HG03108 (cell line): ENCODE measurements around the gene CRYBB1.
"Not testable (repeated sequence)": the region's sequence is repeated elsewhere in the genome, so short reads cannot be mapped to it uniquely, and the experiment has no call there.

Source experiments
- ATAC-seq: cut with Tn5 transposase; IDR thresholded peaks from one replicate; pipeline ENCODE4 v1.9.1; 2021; ENCODE audit warnings: moderate library complexity; ENCODE audit not compliant: unreplicated experiment

Gene CRYBB1

DNA sequence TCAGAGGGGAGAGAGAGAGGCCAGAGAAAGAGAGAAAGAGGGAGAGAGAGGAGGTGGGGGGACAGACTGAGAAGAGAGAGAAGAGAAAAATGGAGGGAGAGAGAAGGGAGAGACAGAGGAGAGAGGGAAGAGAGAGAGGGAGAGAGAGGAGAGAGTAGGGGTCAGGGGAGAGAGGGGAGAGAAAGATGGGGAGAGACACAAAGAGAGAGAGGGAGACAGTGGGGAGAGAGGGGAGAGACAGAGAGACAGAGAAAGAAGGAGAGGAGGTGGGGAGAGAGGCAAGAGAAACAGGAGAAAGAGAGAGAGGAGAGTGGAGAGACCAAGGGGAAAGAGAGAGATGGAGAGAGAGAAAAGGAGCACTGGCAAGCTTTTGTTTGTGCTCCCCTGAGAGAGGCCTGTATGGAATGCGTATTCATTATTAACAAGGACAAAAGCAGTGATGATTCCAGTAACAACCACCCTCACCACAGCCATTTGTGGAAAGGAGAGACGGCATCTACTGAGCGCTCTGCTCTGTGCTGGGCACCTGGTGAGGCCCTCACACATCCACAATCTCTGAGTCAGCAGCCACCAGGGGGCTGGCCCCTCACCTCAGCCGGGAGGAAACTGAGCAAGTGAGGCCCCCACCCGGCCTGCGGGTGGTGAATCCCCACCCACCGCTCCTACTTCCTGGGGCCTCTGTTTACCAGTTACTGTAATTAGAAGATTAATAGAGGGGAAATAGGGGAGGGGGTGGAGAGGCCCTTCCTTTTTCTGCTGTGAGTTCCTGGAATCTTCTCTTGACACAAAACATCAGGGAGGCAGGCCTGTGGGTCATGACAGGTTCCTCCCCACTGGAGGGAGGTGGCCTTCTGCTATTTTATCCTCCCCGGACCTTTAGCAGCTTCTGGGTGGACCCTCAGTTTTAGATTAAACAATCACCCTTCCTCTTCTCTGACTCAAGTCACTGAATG is 24.9 kb upstream of the CRYBB1 start:
- no peak for ATAC-seq

DNA sequence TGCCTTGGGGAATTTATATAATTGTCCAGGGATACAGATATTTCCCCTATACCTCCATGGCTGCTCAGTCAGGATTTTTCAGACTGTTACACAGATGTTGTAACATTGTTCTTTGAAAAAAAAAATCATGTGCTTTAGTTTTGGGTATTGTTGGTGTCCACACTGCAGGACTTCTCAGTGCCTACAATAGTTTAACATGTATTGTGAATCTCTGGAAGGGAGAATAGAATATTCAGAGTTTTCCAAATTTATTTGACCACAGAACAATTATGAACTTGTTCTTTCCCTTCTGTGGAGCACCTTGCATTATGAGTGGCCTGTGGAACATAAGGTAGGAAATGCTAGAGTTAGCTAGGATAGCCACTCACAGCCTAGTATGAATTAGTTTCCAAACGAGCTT is 18.5 kb upstream of the CRYBB1 start:
- ATAC-seq: no peak

DNA sequence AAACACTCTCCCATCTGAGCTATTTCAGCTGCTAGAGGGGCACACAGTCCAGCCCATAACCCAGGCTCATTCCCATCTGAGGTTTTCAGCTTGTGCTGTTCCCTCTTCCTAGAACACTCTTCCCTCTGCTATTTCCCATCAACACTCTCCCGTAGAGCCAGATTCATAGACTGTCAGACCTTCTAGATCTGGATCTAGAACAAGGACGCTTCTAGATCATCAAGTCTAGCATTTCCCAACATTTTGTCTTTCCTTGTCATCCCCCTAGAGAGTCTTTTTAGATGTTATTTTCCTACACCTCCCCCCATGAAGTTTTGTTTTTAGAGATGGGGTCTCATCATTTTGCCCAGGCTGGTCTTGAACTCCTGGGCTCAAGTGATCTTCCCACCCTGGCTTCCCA is 17.3 kb upstream of the CRYBB1 start:
- no peak for ATAC-seq

DNA sequence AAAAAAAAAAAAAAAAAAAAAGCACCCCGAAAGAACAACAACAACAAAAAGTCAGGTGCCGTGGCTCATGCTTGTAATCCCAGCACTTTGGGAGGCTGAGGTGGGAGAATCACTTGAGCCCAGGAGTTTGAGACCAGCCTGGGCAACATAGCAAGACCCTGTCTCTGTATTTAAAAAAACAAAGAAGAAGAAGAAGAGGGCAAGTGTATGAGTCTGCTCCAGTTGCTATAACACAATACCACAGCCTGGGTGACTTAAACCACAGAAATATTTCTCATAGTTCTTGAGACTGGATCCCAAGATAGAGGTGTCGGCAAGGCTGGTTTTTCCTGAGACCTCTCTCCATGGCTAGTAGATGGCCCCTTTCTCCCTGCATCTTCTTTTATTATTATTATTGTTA is 16.4 kb upstream of the CRYBB1 start:
- no peak for ATAC-seq

DNA sequence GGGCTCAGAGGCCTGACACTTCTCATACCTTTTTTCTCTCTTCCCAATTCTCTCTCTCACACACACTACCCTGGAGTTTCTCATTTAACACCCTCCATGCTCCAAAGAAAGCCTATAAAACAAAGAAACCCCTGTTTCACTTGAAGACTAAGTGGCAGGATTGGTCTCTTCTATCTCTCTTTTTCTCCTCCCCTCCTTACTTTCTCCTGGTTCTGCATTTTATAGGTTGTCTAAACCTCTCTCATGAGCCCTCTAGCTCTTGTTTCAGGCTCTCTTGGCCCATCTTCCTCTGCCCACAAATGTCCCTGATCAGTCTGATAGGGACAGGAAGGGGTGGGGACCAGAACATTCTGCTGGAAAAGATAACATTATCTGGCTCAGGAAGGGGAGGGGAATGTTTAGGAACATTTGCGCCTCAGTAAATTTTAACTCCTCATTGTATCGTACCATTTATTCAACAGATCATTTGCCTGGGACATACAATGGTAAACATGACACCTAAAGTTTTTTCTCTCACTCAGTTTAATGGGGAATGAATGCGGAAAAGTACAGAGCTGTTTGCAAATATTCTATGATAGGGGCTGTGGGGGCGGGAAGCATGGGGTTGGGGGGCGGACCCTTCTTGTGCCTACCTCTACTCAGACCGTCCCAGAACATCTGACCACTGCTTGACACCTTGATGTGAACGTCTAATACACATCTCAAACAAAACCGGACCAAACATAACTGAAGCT is 14.8 kb upstream of the CRYBB1 start:
- no peak for ATAC-seq

DNA sequence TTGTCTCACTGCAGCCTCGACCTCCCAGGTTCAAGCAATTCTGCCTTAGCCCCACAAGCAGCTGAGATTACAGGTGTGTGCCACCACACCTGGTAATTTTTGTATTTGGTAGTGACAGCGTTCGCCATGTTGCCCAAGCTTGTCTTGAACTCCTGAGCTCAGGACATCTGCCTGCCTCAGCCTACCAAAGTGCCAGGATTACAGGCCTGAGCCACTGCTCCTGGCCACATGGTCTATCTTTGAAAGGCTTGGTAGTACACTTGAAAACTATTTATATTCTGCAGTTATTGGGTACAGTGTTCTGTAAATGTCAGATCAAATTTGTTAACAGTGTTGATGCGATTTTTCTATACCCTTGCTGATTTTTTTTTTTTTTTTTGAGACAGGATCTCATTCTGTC is 13.5 kb upstream of the CRYBB1 start:
- no peak for ATAC-seq

DNA sequence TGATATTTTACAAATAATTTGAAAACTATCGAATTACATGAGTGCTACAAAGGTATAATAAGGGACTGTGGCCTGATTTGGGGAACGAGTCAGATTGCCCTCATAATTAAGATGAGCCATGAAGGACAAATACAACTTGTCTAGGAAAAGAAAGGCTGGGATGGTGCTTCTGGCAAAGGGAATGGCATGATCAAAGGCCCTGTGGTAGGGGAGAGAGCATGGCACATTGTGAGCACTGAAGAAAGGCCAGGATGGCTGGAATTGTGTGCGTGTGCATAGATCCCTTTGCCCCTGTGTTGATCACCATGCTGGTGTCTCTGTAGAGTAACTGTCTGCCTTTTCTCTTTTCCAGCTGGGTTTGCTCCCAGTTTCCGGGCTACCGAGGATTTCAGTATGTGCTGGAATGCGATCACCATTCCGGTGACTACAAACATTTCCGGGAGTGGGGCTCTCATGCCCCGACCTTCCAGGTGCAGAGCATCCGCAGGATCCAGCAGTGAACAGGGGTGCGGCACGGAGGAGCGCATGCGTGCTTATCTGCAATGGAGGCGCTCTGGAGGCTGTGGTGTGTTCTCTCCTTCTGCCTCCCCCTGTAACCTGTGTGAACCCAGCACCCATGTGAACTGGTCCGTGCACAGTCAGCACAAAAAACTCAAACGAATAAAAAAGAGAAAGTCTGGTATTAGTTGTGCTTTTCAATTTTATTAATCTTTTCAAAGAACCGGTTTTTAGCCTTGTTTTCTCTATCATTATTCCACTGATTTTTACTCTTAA is 12.3 kb upstream of the CRYBB1 start:
- no peak for ATAC-seq

DNA sequence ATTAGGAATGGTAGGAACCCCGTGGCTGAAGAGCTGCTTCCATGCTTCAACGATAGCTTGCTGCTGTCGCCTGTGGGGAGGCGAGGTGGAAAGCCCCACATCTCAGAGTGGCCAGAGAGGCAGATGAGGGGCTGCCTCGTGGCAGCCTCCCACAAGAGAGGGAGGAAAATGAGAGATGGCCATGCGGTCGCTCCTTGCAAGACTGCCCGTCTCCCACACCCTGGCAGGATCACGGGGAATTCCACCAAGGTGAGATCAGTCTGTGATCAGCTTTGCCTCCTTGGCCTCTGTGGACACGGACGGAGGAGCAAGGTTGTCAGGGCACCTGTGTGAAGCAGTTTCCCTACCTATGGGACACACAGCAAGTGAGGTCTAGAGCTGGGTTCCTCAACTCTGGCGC is 7.0 kb upstream of the CRYBB1 start:
- no peak for ATAC-seq

DNA sequence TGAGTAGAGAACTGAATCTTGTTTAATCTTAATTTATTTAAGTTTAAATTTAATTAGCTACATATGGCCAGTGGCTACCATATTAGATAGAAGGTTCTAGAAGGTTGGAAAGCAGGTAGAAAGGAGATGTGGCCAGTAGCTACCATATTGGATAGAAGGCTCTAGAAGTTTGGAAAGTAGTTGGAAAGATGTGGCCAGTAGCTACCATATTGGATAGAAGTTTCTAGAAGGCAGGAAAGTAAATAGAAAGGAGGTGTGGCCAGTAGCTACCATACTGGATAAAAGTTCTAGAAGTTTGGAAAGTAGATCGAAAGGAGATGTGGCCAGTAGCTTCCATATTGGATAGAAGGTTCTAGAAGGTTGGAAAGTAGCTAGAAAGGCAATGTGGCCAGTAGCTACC is 6.2 kb upstream of the CRYBB1 start:
- ATAC-seq: no peak

DNA sequence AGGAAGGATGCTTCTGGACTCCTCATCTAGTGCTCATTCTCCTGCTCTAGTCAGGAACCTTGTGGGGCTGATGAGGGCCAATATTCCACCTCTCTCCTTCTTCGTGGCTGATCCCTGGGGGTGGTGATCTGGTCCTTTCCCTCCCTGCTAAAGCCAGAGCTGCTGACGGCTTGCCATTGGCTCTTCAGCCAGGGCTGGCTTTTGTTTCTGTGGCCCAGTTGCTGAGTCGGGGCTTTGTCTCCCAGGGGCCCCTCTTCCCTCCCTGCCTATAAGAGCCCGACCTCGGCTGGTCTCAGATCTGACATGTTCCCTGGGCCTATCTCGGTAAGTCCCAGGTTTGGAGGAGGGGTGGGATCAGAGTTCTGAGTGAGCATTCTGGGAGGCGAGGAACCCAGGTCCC is 3.8 kb upstream of the CRYBB1 start, which contains the start of gene CRYBA4:
TSS of gene CRYBA4 (plus strand) at position 301 of the 400 bp plus-strand sequence. CDS start 634 bp downstream, outside the sequence.
- no peak for ATAC-seq

DNA sequence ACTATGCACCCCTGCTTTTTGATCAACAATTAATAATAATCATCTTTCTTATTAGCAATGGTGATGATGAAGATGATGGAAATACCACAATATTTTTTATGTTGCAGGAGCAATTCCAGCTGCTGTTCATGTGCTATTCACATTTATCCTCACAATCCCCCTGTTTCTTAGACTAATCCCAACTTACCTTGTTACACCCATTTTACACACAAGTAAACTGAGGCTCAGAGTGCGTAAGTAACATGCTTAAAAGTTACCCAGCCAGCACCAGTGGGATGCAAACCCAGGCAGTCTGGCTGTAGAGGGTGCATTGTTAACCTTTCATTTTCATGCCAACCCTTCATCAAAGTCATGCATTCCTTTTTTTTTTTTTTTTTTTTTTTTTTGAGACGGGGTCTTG is 2.4 kb upstream of the CRYBB1 start:
- ATAC-seq: no peak

DNA sequence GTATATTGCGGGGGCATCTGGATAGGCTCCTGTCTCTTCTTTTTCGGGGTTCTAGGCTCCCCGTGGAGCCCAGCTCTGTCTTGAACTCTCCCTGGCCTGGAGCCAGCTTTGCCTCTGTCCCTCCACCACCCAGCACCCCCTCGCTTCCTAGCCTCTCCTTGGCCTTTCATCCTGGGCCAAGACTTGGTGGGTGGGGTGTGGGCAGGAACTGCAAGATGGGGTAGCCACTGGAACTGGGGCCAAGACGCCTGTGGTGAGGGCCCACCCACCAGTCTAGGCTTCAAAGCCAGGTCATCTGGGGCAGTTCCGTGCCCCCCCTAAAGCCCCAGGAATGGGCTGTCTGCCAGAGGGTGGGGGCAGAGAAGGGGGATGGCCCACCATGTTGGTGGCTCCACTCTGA is 1.7 kb upstream of the CRYBB1 start:
- no peak for ATAC-seq

DNA sequence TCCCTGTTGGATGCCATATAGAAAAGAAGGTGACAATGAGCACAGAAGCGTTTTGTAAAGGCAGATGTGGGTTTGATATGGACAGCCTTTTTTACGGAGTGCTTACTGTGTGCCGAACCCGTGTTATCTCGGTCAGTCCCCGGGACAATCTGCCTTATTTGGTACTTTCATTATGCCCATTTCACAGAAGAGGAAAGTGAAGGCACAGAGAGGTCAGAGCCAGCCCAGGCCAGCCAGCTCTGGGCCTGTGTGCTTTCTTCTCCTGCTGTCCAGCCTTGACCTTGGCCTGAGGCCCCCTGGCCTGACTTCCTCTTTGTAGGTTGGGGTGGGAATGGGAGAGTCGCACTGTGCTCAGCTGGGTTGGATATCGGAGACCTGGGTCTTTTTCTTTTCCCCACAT is 628 bp upstream of the CRYBB1 start:
- ATAC-seq: no peak

DNA sequence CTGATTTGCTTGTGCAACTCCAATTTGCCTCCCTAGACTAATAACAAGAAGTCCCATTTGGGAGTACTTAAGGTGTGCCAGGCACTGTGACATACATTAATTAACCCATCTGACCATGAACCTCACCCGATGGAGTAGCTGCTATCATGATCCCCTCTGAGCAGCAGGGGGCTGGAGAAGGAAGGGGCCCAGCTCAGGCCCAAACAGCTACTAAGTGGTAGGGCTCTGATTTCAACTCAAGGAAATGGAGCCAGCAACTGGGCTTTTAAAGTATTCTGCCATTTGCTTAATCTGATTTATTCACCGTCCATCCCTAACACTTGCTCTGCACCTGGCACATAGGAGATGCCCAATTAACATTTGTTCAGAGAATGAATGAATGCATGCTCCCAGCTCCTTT is 1.2 kb downstream of the CRYBB1 start:
- ATAC-seq: no peak

DNA sequence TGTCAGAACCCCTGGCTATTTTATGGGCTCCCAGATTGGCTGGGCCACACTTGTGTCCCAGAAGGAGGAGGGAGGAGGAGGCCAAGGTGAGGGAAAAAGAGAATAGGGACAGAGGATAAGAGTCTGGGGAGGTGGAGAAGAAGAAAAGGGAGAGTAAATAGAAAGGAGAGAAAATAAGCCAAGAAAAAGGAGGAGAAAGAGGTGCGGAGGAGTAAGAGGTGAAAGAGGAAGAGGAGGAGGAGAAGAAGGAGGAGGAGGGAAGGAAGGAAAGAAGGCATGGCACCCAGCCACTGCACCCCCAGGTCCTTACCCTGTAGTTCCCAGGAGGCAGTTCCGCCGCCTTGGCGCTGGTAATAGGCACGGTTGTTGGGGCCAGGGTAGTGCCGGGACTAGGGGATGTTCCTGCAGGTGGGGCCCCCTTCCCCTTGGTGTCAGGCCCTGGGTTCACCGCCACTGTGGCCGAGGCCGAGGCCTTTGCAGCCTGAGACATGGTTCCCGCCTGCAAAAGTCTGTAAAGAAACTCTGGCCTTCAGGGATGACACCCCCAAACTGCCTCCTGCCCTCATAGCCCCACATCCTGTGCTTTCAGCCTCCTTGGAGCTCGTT is 1.9 kb downstream of the CRYBB1 start:
- ATAC-seq: no peak

DNA sequence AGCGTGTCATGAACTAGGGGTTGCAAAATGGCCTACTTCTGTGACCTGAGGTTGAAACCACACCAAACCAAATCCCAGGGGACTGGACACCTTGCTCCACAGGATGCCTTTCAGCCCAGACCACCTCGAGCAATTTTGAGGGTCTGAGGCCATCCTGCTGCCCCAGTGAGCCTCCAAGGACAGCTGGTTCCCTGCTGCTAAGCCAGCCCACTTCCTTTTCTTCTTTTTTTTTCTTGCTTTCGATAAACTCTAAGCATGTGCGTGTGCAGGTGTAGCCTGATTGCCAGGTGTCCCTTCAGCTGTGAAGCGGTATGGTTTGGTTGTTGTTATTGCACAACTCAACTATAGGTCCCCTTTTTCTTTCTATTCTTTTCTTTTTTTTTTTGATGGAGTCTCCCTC is 2.7 kb downstream of the CRYBB1 start:
- ATAC-seq: peak; percentile 64

DNA sequence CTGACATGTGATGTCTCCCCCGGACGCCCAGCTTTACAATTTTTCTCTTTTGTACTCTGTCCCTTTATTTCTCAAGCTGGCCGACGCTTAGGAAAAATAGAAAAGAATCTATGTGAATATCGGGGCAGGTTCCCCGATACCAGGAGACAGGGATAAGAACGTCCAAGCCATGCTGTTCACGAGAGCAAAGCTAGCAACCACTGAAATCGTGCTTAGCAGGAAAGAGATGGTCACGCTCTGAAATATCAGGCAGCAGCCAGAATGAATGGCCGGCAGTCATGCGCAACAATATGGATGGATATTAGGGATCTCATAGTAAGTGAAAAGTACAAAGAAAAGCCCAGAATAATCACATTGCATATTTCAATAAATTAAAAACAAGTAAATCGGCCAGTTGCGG is 3.5 kb downstream of the CRYBB1 start:
- ATAC-seq: no peak

DNA sequence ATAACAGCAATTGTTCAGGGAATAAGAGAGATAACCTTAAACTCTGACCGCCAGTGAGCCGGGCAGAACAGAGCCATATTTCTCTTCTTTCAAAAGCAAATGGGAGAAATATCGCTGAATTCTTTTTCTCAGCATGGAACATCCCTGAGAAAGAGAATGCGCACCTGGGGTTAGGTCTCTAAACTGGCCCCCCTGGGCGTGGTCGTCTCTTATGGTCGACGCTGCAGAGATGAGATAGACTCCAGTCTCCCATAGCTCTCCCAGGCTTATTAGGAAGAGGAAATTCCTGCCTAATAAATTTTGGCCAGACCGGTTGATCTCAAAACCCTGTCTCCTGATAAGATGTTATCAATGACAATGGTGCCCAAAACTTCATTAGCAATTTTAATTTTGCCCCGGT is 4.1 kb downstream of the CRYBB1 start:
- ATAC-seq: not testable (repeated sequence)

DNA sequence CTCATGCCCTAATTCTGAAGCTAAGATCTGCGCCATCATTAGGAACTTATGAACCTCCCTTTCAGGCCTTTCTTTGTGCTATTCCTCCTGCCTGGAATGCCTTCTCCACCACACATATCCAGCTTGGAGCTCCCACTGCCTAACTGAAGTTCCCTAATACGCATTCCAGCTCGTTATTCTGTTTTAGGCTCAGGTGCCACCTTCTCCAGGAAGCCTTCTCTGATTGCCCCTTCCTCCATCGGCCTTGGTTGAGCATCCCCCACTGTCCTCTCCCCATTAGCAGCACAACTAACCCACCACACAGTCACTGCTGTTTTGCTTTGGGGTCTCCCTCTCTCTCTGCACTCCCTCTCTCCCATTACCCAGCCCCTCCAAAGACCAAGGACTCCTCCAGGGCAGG is 5.2 kb downstream of the CRYBB1 start:
- ATAC-seq: no peak

DNA sequence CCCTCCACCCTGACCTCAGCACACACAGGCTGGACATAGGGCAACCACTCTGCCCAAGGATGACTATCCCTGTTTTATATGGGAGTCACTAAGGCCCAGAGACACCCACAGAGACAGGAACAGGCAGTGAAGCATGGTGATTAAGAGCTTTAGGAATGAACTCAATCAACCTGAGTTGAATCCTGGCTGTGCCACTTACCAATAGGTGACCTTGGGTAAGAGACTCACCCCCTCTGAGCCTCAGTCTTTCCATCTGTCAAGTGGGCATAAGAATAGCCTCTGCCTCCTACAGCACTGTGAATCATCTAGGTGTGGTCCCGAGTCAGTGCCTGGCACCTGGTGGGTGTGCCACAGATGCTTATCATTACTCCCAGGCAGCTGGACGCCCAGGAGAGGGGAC is 6.8 kb downstream of the CRYBB1 start:
- no peak for ATAC-seq
